IPS-20b (cell line): Measurements from ENCODE around the gene TMEM161A.
"Not testable (repeated sequence)": the region's sequence is repeated elsewhere in the genome, so short reads cannot be mapped to it uniquely, and the experiment has no call there.

Source experiments
- H3K27ac ChIP-seq: one replicate; pipeline ENCODE4 v1.5.1; 2013; ENCODE audit warnings: low read length
- H3K27me3 ChIP-seq: 2 replicates; pipeline ENCODE4 v1.6.1; 2013; ENCODE audit warnings: mild to moderate bottlenecking, low read length, inconsistent platforms; ENCODE audit not compliant: insufficient read depth
- H3K36me3 ChIP-seq: 2 replicates; pipeline ENCODE4 v1.6.1; 2013; ENCODE audit warnings: low read depth, mild to moderate bottlenecking, inconsistent platforms, low read length, moderate library complexity; ENCODE audit not compliant: insufficient read depth
- H3K4me1 ChIP-seq: 2 replicates; pipeline ENCODE4 v1.6.1; 2013; ENCODE audit warnings: mild to moderate bottlenecking, control low read depth, inconsistent platforms, low read length, moderate library complexity; ENCODE audit not compliant: insufficient read depth
- H3K4me3 ChIP-seq: 2 replicates; pipeline ENCODE4 v1.5.1; 2013; ENCODE audit warnings: mild to moderate bottlenecking, low read length, inconsistent platforms
- H3K9ac ChIP-seq: 2 replicates; pipeline ENCODE4 v1.6.1; 2013; ENCODE audit warnings: low read depth, mild to moderate bottlenecking, inconsistent platforms, low read length, moderate library complexity
- H3K9me3 ChIP-seq: 2 replicates; pipeline ENCODE4 v1.6.1; 2013; ENCODE audit warnings: mild to moderate bottlenecking, low read depth, low read length, inconsistent platforms; ENCODE audit not compliant: insufficient read depth

Gene TMEM161A

DNA sequence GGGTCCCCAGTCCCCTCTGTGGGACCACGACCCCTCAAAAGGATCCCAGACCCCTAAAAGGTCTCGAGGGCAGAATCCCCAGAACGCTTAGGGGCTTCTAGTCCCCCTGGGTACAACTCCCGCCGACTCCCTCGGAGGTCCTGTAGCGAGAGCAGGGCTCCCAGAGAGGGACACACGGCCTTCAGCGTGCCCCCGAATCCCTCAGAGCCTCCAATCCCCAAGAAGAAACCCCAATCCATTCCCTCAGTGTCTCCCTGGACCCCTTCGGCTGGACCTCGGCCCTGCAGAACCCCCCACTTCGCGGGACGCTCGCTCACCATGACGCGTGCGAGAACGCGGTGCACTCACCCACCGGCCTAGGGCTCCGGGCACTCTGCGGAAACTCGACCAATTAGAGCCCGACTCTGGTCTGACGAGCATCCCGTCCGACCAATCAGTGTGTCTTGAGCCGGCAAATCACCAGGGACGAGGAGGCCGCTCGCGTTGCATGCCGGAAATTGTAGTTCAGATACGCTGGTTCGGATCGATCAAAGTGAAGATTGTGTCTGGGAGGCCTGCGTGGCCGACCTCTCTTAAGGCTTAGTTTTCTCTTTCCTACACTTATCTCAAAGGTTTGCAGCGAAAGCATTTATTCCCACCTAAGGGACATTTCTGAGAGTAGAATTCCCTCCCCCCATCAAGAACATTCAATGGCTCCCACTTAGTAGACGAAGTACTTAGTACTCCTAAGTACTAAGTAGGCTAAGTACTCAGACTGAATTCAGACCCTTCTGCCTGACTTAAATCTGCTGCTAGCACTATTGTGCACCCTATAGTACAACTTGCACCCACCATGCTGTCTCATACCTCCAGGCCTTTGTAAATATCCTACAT, at the start of gene TMEM161A:
TSS of gene TMEM161A (minus strand) at position 370 of the 873 bp plus-strand sequence. CDS start at position 320, 50 bp downstream.
- Histone ChIP-seq H3K9ac (peak within 1 kb of the TSS; percentile 87), H3K9me3 (no peaks in the 10 kb centered on the region), H3K4me1 (no peaks in the 10 kb centered on the region), H3K4me3 (peak within 1 kb of the TSS; percentile 84), H3K27ac (no peak within 1 kb of the TSS), H3K36me3 (no peaks in the 10 kb centered on the region), H3K27me3 (peaks cover 23% of the 10 kb centered on the region)

- Histone ChIP-seq H3K36me3 (no peaks in the 10 kb centered on the region), H3K4me1 (no peaks in the 10 kb centered on the region; the same call in 1 of the 2 replicates), H3K27me3 (no peaks in the 10 kb centered on the region), H3K27ac (no peak overlapping the region), H3K9me3 (no peaks in the 10 kb centered on the region), H3K9ac (no peak overlapping the region), H3K4me3 (no peak overlapping the region)
These were observed 48.5 kb upstream of the TMEM161A start for GRCh38 chr19:19186742-19187141.

DNA sequence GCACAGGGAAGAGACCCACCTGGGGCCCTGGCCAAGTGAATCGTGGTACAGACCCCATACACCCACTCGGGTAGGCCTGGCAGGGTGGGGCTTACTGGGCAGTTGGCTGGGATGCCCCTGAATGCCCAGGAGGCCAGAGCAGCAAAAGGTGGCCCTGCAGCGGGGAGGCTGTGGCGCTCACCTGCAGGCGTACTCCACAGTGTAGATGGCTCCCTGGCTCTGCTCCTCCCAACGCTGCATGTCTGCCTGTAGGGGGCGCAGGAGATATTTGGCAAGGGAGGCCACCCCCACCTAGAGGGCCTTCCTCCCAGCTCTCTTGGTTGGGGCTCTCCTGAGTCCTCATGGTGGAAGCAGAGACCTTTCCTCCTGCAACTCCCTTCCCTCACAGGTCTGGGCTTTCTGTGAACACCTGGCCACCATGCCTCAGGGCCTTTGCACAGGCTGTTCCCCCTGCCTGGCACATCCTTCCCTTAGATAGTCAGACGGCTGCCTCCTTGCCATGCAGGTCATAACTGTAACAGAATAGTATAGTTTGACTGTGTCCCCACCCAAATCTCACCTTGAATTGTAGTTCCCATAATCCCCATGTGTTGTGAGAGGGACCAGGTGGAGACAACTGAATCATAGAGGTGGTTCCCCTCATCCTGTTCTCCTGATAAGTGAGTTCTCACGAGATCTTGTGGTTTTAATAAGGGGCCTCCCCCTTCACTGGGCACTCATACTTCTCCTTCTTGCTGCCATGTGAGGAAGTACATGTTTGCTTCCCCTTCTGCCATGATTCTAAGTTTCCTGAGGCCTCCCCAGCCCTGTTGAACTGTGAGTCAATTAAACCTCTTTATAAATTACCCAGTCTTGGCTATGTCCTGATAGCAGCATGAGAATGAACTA, 47.8 kb upstream of the TMEM161A start:
- no peak overlapping the region for H3K27ac ChIP-seq
- no peaks in the 10 kb centered on the region; the same call in 1 of the 2 replicates for H3K4me1 ChIP-seq
- H3K9me3 ChIP-seq = no peaks in the 10 kb centered on the region
- no peak overlapping the region for H3K9ac ChIP-seq
- no peaks in the 10 kb centered on the region for H3K36me3 ChIP-seq
- no peaks in the 10 kb centered on the region for H3K27me3 ChIP-seq
- no peak overlapping the region for H3K4me3 ChIP-seq

DNA sequence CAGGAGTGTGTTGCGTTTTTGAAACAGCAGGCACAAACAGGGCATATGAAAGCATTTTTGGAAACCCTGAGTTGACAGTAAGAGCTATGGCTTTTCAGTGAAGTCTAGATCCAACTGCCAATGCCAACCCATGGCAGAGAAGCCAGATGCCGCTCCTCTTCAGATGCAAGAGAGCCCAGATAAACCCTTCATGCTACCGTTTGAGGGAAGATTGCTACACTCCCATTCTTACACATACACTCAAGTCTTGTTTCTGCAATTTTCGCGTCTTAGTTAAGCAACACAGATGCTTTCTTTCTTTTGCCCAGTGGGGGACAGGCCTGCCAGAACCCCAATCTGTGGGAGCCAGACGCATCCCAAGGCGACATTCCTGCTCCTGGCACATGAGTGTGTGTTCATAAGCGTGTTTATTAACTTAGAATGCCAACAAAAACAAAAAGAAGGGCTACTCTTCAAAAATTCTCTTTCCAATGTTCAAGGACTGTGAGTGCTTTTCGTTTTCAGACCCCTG, 43.3 kb upstream of the TMEM161A start:
- Histone ChIP-seq H3K4me1 (no peaks in the 10 kb centered on the region), H3K27ac (no peak overlapping the region), H3K4me3 (no peak overlapping the region), H3K9me3 (no peaks in the 10 kb centered on the region), H3K9ac (no peak overlapping the region), H3K27me3 (no peaks in the 10 kb centered on the region), H3K36me3 (no peaks in the 10 kb centered on the region)

DNA sequence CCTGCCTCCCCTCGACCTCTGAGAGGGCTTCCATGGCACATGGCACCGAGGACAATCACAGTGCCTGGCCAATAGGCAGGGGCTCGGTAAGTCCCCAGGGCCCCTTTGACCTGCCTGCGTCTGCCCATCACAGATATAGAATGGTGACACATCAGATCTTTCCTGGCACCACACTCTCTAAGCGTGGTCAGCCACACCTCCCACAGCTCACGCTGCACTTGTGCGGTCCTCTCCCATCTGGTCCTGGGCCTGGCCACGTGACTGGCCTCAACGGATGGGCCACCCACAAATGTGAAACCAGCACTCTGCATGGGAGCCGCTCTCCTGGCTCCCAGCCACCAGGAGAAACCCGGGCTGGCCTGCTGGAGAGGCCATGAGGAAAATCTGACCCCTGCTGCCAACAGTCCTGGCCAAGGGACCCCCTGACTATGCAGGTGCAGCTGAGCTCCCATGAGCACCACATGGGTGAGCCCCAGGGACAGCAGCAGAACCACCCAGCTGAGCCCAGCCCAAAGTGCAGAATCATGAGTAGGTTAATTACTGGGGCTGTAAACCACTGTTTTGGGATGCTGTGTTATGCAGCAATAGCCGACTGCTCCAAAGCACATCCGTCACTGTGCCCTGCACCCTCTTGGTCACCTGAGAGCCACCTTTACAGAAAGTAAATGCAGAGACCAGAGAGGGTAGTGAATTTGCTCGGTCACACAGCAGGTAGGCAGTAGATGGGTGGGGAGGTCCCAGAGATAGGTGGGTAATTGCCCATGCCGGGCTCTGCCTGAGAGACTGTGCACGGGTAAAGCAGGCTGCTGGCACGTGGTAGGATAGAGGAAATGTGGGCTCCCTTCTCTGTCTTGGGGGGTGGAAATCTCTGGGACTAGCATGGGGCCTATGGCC, 41.5 kb upstream of the TMEM161A start:
- Histone ChIP-seq H3K27ac (no peak overlapping the region), H3K9me3 (no peaks in the 10 kb centered on the region), H3K4me1 (no peaks in the 10 kb centered on the region), H3K9ac (no peak overlapping the region), H3K4me3 (no peak overlapping the region), H3K27me3 (no peaks in the 10 kb centered on the region), H3K36me3 (no peaks in the 10 kb centered on the region)

DNA sequence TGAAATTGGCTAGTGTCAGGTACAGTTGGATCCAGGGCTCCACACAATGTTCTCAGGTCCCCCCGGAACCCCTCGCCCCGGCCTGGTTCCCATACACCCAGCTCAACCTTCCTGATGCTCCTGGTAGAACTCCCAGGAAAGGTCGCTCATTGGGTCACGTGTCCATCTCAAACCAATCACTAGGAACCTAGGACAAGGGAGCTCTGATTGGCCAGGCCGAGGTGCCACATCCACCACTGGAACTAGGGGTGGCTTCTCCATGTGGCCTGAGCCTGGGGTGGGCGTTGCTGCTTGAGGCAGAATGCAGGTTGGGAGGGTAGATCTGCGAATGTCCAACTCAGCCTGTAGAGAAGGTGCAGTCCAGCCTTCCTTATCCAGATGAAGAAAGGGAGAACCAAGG, 38.7 kb upstream of the TMEM161A start:
- peaks cover 4% of the 10 kb centered on the region; the same call in 1 of the 2 replicates for H3K27me3 ChIP-seq
- no peaks in the 10 kb centered on the region for H3K36me3 ChIP-seq
- H3K9ac ChIP-seq = no peak overlapping the region
- no peak overlapping the region for H3K27ac ChIP-seq
- no peak overlapping the region for H3K4me3 ChIP-seq
- H3K4me1 ChIP-seq = 0 out of 2 replicates have a peak, but pooled peaks cover 3% of the 10 kb centered on the region
- H3K9me3 ChIP-seq = no peaks in the 10 kb centered on the region

DNA sequence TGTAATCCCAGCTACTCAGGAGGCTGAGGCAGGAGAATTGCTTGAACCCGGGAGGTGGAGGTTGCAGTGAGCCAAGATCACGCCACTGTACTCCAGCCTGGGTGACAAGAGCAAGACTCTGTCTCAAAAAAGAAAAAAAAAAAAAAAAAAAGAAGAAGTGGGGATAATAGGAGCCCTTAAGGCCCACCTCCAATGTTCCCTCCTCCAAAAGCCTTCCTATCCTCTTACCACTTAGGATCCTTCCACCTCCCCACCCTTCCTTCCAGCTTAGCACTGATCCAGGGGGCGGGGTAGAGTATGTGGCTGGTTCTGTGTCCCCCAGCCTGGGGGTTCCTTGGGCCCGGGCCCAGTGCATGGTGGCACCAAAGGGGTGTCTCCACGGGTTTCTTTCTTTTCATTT, 35.0 kb upstream of the TMEM161A start:
- H3K36me3 ChIP-seq, H3K27ac ChIP-seq, H3K4me3 ChIP-seq, H3K4me1 ChIP-seq, H3K9ac ChIP-seq, H3K9me3 ChIP-seq: not testable (repeated sequence)
- H3K27me3 ChIP-seq = peaks cover 39% of the 10 kb centered on the region

DNA sequence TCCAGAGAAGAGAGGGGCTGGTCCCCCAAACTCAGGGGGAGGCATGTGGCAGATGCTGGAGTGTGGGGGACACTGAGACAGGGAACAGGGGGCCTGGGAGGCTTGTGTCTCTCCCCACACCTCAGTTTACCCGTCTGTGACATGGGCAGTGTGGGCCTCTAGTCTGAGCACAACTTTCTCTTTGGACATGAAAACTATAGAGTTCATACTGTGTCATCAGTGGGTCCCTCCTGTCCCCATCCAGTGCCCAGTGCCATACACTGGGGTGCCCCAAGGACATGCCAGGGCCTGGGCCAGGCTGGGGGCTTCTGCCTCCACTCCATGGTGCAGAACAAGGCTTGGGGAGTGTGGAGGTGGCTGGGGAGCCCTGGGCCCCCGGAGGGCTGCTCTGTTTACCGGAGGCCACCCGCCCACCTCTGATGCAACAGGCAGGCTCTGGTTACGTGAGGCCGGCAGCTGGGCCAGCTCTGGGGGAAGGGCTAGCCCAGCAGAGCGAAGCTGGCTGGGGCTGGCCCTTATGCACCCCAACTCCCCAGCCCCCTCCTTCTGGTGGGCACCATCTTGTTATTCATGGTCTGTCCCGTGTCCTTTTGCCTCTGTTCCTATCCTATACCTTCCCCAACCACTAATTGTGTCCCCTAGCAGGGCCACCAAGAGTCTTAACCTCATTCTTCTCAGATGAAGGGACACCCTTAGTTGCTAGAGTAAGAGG, 33.7 kb upstream of the TMEM161A start:
- Histone ChIP-seq H3K27ac (no peak overlapping the region), H3K9me3 (no peaks in the 10 kb centered on the region), H3K27me3 (peaks cover 48% of the 10 kb centered on the region), H3K4me1 (peaks cover 5% of the 10 kb centered on the region; the same call in 1 of the 2 replicates), H3K4me3 (no peak overlapping the region), H3K36me3 (no peaks in the 10 kb centered on the region), H3K9ac (no peak overlapping the region)

DNA sequence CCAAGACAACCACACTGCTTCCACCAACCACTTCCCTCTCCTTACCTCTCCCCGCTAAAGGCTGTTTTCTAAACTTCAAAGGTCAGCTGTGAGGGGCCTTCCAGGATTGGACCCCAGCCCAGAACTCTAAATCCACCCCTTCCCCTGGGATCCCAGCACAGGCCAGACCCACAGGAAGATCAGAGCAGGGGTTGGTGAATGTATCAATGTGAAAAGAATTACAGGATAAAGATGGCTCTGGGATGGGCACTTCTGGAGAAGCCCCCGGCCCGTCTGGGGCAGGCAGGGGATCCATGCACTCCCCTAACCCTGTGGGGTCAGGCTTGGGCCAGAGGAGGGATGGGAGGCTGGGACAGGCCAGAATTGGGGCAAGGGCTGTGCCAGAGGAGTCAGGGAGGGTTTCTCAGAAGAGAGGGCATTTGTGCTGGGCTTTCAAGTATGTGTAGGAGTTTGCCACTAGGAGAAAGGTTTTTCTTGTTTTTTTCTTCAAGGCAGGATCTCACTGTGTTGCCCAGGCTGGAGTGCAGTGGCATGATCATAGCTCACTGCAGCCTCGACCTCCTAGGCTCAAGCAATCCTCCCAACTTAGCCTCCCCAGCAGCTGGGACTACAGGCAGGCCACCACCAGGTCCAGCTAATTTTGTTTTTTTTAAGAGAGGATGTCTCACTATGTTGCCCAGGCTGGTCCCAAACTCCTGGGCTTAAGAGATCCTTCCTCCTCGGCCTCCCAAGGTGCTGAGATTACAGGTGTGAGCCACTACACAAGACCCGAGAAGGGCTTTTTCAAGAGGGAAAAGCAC, 32.8 kb upstream of the TMEM161A start:
- H3K4me1 ChIP-seq = peaks cover 5% of the 10 kb centered on the region; the same call in 1 of the 2 replicates
- peak overlapping the region; percentile 41; the same call in 1 of the 2 replicates for H3K4me3 ChIP-seq
- no peaks in the 10 kb centered on the region for H3K9me3 ChIP-seq
- no peak overlapping the region for H3K9ac ChIP-seq
- peaks cover 48% of the 10 kb centered on the region for H3K27me3 ChIP-seq
- H3K36me3 ChIP-seq = no peaks in the 10 kb centered on the region
- H3K27ac ChIP-seq = no peak overlapping the region
